HG03064 (cell line): Measurements from ENCODE around the gene FTO.

Experiments used
- ATAC-seq: cut with Tn5 transposase; IDR thresholded peaks from one replicate; pipeline ENCODE4 v1.9.1; 2021; ENCODE audit warnings: low read depth; ENCODE audit not compliant: unreplicated experiment

The FTO gene

DNA sequence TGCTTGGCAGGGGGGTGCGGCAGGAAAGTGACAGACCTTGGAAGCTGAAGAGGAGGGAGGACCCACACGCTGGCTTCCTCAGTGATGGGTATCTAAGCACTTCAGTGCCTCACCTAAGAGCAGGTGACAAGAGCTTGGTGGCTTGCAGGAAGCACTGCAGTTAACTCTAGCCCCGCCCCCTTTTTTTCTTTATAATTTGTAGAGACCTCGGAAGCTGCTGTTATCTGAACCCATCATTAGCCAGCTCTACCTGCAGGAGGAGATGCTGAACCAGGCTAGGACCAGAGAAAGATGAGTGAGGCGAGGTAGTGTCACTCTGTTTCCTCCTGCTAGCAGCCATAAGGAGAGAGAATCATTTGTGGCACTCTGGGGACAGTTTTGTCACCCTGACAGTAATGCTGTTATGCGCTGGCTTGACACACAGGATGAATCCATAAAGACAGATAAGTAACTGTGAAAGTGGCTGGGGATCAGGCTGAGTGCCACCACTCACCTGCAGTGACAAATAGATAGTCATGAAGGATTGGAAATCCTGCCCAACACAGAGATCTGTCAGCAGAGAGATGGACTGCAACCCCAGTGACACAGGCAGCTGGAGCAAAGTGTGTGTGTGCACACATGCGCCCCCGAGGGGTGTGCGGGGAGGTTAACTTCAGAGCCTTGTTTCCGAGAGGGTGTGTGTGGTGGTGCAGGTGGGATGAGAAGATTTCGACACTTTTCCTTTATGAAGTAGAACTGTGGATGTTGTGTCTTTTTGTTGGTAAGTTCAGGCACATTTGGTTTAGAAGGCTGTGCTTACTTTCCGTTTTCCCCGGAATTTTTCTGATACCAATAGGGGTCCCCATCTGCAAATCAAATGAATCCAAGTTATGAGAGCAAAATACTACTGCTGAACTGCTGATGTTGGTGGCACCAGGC lies 358.7 kb downstream of the FTO start:
- no peak for ATAC-seq

DNA sequence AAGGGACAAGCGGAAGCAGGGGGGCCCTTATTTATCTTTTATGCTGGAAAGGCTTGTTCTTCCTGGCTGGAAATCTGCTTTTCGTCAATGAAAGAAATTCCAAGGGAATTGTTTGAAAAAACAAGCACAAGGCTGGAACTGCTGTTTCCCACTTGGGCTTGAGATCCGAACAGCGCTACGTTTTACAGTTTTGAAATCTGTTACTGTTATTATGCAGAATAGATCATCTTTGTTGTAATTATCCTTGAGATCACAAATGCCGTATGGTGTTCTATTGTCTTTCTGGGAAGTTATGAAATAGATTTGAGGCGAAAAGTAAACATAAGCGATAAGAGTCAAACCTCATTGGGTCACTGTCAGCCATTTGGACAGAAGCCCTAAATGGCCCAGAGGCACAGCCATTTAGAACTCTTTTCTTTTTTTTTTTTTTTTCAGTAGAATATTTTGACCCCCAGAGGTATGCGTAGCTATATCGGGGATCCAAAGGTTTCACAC lies 359.4 kb downstream of the FTO start:
- ATAC-seq: no peak

DNA sequence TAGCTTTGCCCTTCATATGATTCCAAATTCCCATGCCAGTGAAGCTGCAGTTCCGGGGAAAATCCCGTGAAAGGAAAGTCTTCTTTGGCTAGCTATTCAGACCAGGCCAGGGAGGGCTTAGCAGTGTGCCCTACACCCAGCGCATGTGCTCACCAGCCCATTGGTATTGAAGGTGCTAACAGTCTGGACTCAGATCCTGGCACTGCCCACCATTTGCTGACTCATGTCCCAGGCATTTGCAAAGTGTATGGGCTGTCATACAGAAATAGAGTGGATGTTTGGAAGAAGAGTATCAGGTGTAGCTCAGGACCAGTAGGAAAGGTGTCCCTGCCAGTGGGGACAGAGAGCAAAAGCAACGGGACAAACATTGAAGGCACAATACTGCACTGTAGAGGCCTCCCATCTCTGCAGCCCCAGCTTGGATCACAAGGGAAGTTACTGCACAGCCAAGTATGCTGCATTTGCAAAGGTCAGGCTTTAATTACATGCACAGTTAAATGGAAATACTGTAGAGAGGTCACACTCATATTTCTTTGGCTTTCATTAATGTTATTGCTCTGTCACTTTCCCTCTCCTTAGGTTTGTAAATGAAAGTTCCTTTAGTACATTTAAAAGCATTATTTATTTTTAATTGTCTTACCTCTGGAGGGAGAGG lies 362.6 kb downstream of the FTO start:
- ATAC-seq: no peak

DNA sequence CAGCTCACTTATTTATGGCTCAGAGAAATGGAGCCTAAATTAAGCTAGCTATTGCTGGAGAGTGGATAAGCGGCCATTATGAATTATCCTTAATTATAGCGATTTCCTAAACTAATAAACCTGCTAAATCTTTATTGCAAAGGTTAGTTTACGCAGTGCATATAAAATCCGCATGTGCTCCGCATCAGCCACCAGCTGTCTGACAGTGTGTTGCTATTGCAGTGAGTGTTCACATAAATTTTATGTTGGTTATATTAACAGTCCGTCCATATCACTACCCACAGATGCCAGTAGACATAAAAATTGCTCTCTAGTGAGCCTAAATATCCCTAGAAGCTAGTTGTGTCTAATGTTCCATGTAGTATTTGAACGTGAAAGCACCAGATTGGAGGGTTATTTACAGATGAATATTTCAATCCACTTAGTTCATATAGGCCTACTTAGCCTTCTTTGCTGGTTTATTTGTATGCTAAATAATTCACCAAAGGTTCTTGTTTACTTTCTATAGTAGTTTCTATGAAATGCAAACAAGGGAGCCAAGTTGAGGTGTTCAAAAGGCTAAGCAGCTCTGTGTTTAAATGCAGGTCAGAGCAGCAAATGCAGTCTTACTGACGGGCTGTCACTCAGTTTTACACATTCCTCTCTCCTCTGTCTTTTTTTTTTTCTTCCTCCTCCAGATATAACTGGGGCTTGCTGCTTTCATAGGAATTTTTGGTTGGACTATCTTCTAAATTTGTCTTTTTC lies 363.5 kb downstream of the FTO start:
- ATAC-seq: no peak

DNA sequence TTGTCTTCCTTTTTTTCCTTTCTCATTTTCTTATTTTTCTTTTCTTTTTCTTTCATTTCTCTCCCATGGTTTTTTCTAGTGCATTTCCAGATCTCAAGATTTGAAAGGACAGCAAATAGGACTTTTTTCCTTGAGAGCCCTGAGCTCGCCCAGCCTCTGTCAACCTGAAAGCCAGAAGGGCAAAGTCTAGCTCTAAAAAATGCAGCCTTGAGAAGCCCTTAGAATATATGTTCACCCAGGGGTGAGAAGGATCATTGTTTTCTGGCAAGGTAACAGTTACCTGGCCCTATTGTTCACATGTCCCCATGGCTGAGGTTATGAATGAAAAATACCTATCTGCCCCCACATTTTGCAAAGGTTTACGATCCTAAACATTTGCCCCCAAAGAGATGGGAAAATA lies 364.3 kb downstream of the FTO start:
- ATAC-seq: no peak

DNA sequence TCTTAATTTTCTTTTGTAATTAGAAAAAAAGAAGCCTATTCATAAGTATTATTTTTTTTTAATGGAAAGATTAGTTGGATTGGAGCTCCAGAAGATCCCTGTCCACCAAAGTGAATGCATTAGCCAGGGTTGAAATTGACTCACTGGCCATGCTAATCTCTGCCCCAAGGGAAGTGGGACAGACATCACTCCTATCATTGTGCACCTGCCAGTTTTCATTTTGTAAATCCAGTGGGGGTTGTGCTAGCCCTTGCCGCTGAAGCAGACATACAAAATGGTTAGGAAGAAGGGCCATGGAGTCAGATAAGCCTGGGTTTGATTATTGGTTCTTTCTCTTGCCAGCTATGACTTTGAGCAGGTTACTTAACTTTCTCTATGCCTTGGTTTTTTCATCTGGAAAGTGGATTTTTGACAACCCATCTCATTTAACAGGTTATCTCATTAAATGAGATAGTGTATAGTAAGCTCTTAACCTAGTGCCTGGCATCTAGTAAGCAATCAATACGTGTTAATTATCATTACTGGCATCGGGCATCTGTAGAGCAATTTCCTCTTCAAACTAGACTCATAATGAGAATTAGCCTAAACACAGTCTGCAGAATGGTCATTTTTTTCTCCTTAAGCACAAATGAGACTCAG lies 365.8 kb downstream of the FTO start:
- no peak for ATAC-seq

DNA sequence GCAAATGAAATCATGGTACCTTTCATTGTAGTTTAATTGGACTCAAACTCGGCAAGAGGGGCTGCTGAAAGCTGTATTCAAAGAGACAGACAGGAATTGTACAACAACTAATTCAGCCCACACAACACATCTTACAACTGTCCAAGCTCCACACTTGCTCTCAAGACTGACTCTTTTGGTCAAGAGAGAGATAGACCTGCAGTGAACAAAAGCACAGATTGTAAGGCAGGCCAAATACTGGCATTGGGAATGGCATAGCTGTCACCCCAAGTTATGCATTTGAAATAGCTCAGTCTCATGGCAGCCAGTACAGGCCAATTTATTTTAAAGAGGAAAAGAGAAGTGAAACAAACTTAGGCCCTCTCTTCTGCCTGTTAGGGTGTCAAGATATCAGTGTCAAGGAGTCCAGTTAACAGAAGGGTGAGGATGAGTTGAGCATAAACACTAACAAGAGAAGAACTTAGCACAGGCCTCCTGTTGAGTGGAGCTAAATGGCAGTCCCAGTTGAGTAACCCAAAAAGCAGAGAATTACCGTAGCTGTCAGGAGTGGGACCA lies 366.9 kb downstream of the FTO start:
- no peak for ATAC-seq

DNA sequence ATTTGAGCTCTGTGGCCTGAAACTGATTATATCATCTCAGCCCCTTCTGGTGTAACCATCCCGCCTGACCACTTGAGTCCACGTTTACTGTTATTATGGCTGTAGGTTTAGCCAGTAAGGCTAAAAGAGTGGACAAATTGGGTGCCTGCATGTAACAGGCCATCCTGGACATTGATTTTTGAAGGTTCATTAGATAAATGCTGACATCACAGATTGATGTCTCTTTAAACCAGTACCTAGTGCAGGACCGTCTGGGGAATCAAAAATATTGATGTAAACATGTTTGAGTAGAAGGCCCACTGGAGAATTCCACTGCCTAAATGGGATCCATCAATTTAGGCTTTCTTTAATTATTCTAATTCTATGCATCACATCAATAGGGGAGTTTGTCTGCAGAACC lies 367.6 kb downstream of the FTO start:
- no peak for ATAC-seq

DNA sequence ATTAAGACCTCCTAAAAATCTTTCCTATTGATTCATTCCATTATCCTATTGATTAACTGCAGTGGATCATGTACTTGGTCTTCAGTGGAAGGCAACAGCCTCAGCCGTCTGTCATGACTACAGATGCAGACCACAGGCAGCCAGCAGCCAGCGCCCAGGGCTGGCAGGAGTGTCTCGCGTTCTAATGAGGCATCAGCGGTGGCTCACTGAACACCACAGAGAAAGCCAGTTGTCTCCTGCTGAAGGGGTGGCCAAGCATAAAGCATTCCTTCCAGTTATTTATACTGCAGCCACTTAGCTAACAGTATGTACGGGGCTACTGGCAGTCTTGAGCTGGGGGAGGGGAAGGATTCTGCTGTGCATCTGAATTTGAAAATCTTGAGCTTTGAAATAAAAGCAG lies 368.3 kb downstream of the FTO start:
- no peak for ATAC-seq

DNA sequence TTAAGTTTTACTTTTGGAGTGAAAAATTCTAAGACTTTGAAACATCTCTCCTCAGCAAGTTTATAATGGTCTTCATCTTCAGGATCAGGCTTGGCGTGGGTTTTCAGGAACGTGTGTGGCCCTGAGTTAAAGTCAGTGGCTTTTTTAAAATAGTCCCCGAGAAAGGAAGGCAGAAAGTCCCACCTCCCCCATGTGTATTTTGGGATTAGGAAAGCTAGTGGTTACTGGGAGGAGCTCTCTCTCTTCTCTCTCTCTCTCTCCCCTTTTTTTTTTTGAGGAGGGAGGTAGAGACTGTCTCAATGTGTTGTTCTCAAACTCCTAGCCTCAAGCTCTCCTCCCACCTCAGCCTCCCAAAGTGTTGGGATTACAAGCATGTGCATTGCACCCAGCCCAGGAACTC lies 369.4 kb downstream of the FTO start:
- no peak for ATAC-seq

DNA sequence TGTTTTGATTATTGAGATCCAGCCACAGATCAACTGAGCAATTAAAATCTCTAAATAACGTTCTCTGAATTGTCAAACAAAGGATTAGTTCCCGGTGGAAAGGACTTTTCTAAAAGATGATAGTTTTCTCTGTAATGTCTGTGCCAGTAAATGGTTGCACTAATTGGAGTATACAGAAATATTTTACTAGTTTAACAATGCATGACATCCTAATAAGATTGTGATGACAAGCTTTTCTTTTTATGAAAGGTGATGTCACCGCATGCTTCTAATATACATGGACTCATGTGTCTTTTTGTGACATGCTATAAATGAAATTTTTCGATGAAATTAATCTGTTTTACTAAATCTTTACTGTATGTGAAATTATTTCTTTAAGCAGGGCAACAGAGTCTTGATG lies 371.5 kb downstream of the FTO start:
- ATAC-seq: no peak

DNA sequence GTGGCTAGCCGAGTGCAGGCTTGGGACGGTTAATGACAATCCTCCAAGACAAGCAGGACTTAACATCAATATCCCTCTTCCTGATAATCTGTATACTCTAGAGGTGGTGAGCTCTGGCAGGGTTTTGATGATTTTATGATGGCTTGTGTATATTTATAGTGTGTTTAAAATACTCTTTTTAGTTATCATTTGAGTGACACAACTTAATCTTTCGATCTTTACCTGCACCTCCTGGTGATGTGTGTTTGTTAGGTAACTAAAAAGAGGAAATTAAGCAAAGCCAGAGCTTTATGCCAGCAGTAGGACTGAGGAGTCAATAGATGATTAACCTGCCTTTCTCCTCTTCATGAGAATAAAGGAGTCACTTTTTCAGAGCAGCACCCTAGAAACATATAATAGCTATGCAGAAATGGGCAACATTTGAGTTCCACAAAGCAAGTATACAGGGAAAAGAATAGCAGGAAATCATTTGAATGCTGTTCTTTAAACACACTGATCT lies 372.1 kb downstream of the FTO start:
- no peak for ATAC-seq

DNA sequence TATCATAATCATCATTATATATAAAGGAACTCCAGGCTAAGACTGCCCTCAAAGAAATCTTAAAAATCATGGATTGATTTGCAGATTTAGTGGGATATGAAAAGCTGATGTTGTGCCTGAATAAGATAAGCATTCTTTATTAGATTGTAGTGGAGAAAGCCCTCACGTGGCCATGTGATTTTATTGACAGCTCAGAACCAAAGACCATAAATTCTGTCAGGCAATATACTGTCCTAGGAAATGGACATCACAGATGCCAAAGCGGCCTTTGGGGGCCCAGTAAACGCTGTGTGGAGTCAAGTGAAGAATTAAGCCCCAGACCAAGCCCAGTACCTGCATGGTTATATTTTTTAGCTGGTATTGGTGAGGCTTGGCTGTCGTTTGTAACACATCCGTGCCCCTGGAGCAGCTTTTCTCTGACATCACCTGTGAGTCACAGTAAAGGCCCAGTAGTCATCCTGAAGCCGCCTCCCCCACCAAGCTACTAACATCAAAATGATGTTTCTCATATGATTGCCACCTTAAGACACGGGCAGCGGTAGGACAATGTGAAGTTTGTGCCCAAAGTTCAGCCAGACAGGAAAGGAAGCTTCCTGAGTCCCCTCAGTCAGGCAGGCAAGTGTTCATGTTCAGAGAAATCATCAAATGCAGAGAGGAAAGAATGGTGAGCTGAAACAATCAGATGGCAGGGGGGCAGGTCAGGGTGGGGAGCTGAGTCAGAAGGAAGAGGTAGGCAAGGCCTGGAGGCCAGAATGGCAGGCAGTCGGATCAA lies 373.3 kb downstream of the FTO start:
- ATAC-seq: no peak

DNA sequence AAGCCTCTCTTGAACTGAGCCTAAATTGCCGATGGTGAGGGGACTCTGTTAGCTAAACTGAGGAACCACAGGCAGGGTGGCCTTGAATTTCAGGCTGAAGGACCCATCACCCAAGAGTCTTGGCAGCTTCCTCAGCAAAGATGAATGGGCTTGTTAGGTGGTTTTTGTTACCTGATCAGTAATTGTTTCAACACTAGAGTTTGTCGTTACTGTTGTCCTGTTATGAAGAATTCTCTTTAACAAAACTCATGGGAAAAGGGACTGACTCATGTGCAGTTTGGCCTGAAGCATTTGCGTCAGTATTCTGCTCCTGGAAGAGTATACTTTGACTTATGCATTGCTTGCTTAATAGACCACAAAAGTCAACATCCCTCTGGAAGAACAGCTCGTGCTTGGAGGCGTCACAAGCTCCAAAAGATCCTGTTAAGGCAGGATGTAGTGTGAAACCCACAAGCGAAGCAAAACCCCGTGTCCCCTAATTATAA lies 376.6 kb downstream of the FTO start:
- ATAC-seq: no peak

DNA sequence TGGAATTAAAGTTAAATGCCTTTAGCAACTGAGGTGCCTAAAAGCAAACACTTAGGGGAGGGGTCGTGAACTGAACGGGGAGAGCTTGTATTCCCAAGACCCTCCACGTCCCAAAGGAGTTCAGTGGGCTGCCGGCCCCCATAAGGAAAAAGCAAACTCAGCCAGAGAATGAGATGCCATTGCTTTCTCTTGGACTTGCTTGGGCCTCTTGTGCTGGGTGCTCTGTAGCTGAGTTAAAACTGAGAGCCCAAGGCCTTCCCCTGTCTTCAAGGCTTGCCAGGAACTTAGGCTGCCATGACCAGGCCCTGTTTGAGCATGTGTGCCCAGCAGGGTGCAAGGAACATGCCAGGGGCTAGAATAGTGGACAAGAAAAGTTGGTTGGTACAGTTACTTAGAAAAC lies 382.8 kb downstream of the FTO start:
- ATAC-seq: no peak

DNA sequence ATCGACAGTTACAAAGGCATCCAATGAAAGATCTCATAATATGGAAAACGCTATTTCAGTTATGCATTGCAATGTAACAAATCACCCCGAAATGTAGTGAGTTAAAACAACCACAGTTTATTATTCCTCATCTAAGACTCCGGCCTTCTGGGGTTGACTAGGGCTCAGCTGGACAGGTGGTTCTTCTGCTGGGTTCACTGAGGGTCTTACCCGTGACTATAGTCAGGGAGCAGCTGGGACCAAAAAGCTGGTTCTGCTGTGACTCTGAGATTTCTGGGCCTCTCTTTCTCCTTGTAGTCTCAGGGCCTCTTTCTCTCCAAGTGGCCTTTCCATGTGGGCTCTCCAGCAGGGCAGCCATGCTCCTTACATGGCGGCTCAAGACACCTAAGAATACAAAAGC lies 386.6 kb downstream of the FTO start:
- ATAC-seq: no peak

DNA sequence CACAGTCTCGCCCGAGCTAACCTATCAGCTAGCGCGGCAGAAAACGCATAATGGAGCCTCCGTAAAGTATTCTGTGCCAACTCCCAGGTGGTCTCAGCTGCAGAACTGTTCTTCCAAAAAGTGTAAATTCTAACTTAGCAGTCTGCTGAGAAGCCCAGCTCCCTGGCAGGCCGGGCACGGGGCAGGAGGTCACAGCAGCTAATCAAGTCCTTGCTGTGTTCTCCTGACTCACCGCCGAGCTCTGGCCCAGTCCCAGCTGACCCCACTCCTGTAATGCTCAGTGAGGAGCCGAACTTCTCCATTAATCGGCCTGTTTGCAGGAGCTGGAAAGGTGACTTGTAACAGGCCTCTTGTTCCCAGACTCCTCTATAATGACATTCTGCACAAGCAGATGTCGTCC lies 389.3 kb downstream of the FTO start:
- ATAC-seq: no peak

DNA sequence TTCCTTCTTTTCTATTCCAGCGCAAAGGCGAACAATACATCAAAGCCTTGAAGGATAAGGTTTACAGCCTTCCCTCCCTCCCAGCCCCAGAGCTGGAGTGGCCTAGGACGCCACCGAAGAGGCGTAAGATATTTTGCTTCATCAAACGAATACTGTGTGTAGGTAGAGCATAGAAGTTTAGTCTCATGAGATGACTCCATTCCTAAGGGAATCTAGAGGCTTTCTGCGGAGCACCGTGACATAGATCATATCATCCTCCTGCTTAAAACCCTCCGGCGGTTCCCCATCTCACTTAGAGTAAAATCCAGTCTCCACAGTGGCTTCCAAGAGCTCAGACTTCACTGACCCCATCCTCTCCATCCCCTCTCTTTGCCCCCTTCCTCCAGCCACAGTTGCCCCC lies 390.7 kb downstream of the FTO start:
- no peak for ATAC-seq

DNA sequence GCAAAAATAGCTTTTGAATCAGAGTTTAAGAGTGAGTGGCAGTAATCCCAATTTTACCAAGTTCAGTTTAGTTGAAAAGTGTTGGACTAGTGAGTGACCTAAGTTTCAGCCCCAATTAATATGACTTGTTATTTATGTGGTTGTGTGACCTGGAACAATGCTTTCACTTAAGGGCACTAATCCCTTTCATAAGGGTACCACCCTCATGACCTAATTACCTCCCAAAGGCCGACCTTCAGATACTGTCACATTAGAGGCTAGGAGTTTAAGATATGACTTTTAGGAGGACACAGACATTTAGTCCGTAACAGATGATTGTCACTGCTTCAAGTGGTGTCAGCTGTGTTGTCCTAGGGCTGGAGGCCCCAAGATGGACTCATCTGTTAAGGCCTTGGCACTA lies 392.7 kb downstream of the FTO start:
- no peak for ATAC-seq
